SK-N-SH treated with all-trans-retinoic acid at 6 μM for 48 hours (cell line): ENCODE measurements around the gene DNAAF3.
A peak's percentile ranks its signal among the peaks of the same experiment; 100 is the strongest.

ENCODE experiments used
- ATAC-seq: fragments of 200-7000 bp; cut with Tn5 transposase; 3 replicates; pipeline ENCODE4 v1.9.1; 2020; ENCODE audit warnings: mild to moderate bottlenecking, moderate library complexity
- ARNTL ChIP-seq: fragments of 450-650 bp; formaldehyde crosslinking; IDR thresholded peaks from 2 replicates; pipeline ENCODE4 v1.5.0; 2020; ENCODE audit warnings: low read depth, mild to moderate bottlenecking, moderate library complexity, borderline replicate concordance
- BACH2 ChIP-seq: fragments of 250-450 bp; sonication (Bioruptor Pico); IDR thresholded peaks from 2 replicates; pipeline ENCODE4 v1.9.0; 2021; ENCODE audit warnings: mild to moderate bottlenecking, borderline replicate concordance
- CSDC2 ChIP-seq: fragments of 250-450 bp; sonication (Bioruptor Pico); IDR thresholded peaks from 2 replicates; pipeline ENCODE4 v1.5.0; 2020; ENCODE audit warnings: mild to moderate bottlenecking, moderate library complexity
- ESRRG ChIP-seq: fragments of 250-450 bp; sonication (Bioruptor Pico); IDR thresholded peaks from 2 replicates; pipeline ENCODE4 v1.6.1; 2021; ENCODE audit warnings: mild to moderate bottlenecking
- GLIS3 ChIP-seq: fragments of 250-450 bp; sonication (Bioruptor Pico); IDR thresholded peaks from 2 replicates; pipeline ENCODE4 v1.5.0; 2020; ENCODE audit warnings: mild to moderate bottlenecking, moderate library complexity
- ISL1 ChIP-seq: fragments of 250-450 bp; sonication (Bioruptor Pico); IDR thresholded peaks from 2 replicates; pipeline ENCODE4 v2.1.2; 2022; ENCODE audit warnings: mild to moderate bottlenecking, moderate library complexity
- PPARA ChIP-seq: fragments of 250-450 bp; sonication (Bioruptor Pico); IDR thresholded peaks from 2 replicates; pipeline ENCODE4 v1.5.0; 2020; ENCODE audit warnings: mild to moderate bottlenecking, borderline replicate concordance
- RARB ChIP-seq: fragments of 250-450 bp; sonication (Bioruptor Pico); IDR thresholded peaks from 2 replicates; pipeline ENCODE4 v1.8.0; 2021; ENCODE audit warnings: mild to moderate bottlenecking, moderate library complexity
- SNAI2 ChIP-seq: fragments of 250-450 bp; sonication (Bioruptor Pico); IDR thresholded peaks from 2 replicates; pipeline ENCODE4 v1.5.0; 2020; ENCODE audit warnings: mild to moderate bottlenecking, moderate library complexity
- TCF4 ChIP-seq: fragments of 250-450 bp; sonication (Bioruptor Pico); IDR thresholded peaks from 2 replicates; pipeline ENCODE4 v1.8.0; 2021; ENCODE audit warnings: mild to moderate bottlenecking, moderate library complexity, borderline replicate concordance
- TOX ChIP-seq: fragments of 250-450 bp; sonication (Bioruptor Pico); IDR thresholded peaks from 2 replicates; pipeline ENCODE4 v1.8.0; 2021; ENCODE audit warnings: mild to moderate bottlenecking, moderate library complexity, borderline replicate concordance
- ZC3H10 ChIP-seq: fragments of 250-450 bp; sonication (Bioruptor Pico); IDR thresholded peaks from 2 replicates; pipeline ENCODE4 v1.5.1; 2021; ENCODE audit warnings: mild to moderate bottlenecking, moderate library complexity
- ZFP30 ChIP-seq: fragments of 450-650 bp; formaldehyde crosslinking; IDR thresholded peaks from 2 replicates; pipeline ENCODE4 v1.5.0; 2022; ENCODE audit warnings: mild to moderate bottlenecking, moderate library complexity
- ZNF565 ChIP-seq: fragments of 450-650 bp; formaldehyde crosslinking; conservative IDR thresholded peaks from 2 replicates; pipeline ENCODE4 v1.5.0; 2020; ENCODE audit warnings: low read depth, mild to moderate bottlenecking, moderate library complexity
- ZNF70 ChIP-seq: fragments of 450-650 bp; formaldehyde crosslinking; IDR thresholded peaks from 2 replicates; pipeline ENCODE4 v1.5.0; 2020; ENCODE audit warnings: mild to moderate bottlenecking, moderate library complexity
- ZNF8 ChIP-seq: fragments of 450-650 bp; formaldehyde crosslinking; IDR thresholded peaks from 2 replicates; pipeline ENCODE4 v1.5.0; 2020; ENCODE audit warnings: mild to moderate bottlenecking, moderate library complexity
- TF ChIP-seq, protein P1 (sequence below): fragments of 250-450 bp; sonication (Bioruptor Pico); IDR thresholded peaks from 2 replicates; pipeline ENCODE4 v1.5.1; 2020; ENCODE audit warnings: low read depth, mild to moderate bottlenecking, moderate library complexity
- TF ChIP-seq, protein P2 (sequence below): fragments of 250-450 bp; sonication (Bioruptor Pico); IDR thresholded peaks from 2 replicates; pipeline ENCODE4 v1.8.0; 2020; ENCODE audit warnings: mild to moderate bottlenecking, moderate library complexity, borderline replicate concordance
- TF ChIP-seq, protein P3 (sequence below): fragments of 250-450 bp; sonication (Bioruptor Pico); IDR thresholded peaks from 2 replicates; pipeline ENCODE4 v1.5.0; 2020; ENCODE audit warnings: mild to moderate bottlenecking, moderate library complexity
- TF ChIP-seq, protein P4 (sequence below): fragments of 250-450 bp; sonication (Bioruptor Pico); IDR thresholded peaks from 2 replicates; pipeline ENCODE4 v1.5.1; 2021; ENCODE audit warnings: mild to moderate bottlenecking, moderate library complexity
- TF ChIP-seq, protein P5 (sequence below): fragments of 250-450 bp; sonication (Bioruptor Pico); IDR thresholded peaks from 2 replicates; pipeline ENCODE4 v1.8.0; 2021; ENCODE audit warnings: low read depth, mild to moderate bottlenecking, moderate library complexity, borderline replicate concordance

DNAAF3 gene

DNA sequence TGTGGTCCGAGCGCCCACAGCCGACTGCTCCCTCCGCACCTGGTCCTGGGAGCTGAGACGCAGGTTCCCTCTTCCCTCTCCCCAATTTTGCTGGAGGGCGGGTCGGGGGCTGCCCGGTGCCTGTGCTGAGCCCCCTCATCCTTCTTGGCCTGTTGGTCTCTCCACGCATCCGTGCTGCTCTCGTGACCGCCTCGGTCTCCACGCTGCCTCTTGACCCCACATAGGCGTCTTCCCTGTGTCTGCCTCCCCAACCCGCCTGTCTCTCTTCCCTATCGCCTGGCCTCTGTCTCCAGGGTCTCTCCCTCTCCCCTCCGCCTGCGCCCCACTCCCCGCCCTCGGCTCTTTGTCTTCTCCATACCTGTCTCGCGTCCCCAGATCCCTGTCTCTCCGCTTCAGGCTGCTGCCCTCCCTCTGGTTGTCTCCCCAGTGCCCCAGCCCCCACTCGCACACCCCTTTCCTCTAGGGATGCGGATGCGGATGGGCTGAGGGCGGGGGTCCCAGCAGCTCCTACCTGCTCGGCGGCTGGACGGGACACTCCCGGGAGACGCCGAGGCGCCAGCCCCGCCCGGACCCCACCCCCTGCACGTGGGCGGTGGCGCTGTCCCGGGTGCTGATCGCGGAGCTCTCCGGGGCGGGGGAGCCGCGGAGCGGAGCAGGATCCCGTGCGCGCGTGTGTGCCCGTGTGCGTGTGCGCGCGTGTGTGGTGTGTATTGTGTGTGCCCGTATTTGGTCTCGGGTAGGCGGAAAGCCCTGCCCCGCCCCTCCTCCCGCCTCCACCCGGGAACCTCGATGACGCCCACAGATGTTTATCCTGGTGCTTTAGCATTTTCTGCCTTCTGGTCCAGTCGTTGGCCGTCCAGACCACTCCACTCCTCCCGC is 13.4 kb upstream of the DNAAF3 start, which contains the start of gene SYT5:
TSS of gene SYT5 (minus strand) at position 684 of the 879 bp plus-strand sequence. CDS start 1,248 bp downstream, outside the sequence.
- TF ChIP-seq TCF4 (CRISPR knock-in tag) = no peak
- TF ChIP-seq GLIS3 (CRISPR knock-in tag) = no peak
- no peak for TF ChIP-seq TOX (CRISPR knock-in tag)
- TF ChIP-seq, protein P1, sequence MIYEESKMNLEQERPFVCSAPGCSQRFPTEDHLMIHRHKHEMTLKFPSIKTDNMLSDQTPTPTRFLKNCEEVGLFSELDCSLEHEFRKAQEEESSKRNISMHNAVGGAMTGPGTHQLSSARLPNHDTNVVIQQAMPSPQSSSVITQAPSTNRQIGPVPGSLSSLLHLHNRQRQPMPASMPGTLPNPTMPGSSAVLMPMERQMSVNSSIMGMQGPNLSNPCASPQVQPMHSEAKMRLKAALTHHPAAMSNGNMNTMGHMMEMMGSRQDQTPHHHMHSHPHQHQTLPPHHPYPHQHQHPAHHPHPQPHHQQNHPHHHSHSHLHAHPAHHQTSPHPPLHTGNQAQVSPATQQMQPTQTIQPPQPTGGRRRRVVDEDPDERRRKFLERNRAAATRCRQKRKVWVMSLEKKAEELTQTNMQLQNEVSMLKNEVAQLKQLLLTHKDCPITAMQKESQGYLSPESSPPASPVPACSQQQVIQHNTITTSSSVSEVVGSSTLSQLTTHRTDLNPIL (CRISPR knock-in tag) = no peak
- TF ChIP-seq CSDC2 (CRISPR knock-in tag) = no peak
- TF ChIP-seq, protein P2, sequence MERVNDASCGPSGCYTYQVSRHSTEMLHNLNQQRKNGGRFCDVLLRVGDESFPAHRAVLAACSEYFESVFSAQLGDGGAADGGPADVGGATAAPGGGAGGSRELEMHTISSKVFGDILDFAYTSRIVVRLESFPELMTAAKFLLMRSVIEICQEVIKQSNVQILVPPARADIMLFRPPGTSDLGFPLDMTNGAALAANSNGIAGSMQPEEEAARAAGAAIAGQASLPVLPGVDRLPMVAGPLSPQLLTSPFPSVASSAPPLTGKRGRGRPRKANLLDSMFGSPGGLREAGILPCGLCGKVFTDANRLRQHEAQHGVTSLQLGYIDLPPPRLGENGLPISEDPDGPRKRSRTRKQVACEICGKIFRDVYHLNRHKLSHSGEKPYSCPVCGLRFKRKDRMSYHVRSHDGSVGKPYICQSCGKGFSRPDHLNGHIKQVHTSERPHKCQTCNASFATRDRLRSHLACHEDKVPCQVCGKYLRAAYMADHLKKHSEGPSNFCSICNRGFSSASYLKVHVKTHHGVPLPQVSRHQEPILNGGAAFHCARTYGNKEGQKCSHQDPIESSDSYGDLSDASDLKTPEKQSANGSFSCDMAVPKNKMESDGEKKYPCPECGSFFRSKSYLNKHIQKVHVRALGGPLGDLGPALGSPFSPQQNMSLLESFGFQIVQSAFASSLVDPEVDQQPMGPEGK (CRISPR knock-in tag) = no peak
- TF ChIP-seq, protein P3, sequence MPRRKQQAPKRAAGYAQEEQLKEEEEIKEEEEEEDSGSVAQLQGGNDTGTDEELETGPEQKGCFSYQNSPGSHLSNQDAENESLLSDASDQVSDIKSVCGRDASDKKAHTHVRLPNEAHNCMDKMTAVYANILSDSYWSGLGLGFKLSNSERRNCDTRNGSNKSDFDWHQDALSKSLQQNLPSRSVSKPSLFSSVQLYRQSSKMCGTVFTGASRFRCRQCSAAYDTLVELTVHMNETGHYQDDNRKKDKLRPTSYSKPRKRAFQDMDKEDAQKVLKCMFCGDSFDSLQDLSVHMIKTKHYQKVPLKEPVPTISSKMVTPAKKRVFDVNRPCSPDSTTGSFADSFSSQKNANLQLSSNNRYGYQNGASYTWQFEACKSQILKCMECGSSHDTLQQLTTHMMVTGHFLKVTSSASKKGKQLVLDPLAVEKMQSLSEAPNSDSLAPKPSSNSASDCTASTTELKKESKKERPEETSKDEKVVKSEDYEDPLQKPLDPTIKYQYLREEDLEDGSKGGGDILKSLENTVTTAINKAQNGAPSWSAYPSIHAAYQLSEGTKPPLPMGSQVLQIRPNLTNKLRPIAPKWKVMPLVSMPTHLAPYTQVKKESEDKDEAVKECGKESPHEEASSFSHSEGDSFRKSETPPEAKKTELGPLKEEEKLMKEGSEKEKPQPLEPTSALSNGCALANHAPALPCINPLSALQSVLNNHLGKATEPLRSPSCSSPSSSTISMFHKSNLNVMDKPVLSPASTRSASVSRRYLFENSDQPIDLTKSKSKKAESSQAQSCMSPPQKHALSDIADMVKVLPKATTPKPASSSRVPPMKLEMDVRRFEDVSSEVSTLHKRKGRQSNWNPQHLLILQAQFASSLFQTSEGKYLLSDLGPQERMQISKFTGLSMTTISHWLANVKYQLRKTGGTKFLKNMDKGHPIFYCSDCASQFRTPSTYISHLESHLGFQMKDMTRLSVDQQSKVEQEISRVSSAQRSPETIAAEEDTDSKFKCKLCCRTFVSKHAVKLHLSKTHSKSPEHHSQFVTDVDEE (CRISPR knock-in tag) = no peak
- no peak for TF ChIP-seq ISL1 (CRISPR knock-in tag)
- no peak for TF ChIP-seq ZNF70 (CRISPR knock-in tag)
- no peak for TF ChIP-seq RARB
- TF ChIP-seq ZC3H10 (CRISPR knock-in tag) = no peak
- TF ChIP-seq PPARA (CRISPR knock-in tag) = no peak
- TF ChIP-seq SNAI2 (CRISPR knock-in tag) = no peak
- TF ChIP-seq ESRRG (CRISPR knock-in tag) = no peak
- TF ChIP-seq BACH2 = no peak
- TF ChIP-seq, protein P4, sequence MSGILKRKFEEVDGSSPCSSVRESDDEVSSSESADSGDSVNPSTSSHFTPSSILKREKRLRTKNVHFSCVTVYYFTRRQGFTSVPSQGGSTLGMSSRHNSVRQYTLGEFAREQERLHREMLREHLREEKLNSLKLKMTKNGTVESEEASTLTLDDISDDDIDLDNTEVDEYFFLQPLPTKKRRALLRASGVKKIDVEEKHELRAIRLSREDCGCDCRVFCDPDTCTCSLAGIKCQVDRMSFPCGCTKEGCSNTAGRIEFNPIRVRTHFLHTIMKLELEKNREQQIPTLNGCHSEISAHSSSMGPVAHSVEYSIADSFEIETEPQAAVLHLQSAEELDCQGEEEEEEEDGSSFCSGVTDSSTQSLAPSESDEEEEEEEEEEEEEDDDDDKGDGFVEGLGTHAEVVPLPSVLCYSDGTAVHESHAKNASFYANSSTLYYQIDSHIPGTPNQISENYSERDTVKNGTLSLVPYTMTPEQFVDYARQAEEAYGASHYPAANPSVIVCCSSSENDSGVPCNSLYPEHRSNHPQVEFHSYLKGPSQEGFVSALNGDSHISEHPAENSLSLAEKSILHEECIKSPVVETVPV (CRISPR knock-in tag) = no peak
- TF ChIP-seq ZFP30 (CRISPR knock-in tag) = no peak
- TF ChIP-seq ZNF565 (CRISPR knock-in tag) = no peak
- TF ChIP-seq, protein P5, sequence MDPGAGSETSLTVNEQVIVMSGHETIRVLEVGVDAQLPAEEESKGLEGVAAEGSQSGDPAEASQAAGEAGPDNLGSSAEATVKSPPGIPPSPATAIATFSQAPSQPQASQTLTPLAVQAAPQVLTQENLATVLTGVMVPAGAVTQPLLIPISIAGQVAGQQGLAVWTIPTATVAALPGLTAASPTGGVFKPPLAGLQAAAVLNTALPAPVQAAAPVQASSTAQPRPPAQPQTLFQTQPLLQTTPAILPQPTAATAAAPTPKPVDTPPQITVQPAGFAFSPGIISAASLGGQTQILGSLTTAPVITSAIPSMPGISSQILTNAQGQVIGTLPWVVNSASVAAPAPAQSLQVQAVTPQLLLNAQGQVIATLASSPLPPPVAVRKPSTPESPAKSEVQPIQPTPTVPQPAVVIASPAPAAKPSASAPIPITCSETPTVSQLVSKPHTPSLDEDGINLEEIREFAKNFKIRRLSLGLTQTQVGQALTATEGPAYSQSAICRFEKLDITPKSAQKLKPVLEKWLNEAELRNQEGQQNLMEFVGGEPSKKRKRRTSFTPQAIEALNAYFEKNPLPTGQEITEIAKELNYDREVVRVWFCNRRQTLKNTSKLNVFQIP (CRISPR knock-in tag) = no peak
- ATAC-seq = peak; percentile 83

DNA sequence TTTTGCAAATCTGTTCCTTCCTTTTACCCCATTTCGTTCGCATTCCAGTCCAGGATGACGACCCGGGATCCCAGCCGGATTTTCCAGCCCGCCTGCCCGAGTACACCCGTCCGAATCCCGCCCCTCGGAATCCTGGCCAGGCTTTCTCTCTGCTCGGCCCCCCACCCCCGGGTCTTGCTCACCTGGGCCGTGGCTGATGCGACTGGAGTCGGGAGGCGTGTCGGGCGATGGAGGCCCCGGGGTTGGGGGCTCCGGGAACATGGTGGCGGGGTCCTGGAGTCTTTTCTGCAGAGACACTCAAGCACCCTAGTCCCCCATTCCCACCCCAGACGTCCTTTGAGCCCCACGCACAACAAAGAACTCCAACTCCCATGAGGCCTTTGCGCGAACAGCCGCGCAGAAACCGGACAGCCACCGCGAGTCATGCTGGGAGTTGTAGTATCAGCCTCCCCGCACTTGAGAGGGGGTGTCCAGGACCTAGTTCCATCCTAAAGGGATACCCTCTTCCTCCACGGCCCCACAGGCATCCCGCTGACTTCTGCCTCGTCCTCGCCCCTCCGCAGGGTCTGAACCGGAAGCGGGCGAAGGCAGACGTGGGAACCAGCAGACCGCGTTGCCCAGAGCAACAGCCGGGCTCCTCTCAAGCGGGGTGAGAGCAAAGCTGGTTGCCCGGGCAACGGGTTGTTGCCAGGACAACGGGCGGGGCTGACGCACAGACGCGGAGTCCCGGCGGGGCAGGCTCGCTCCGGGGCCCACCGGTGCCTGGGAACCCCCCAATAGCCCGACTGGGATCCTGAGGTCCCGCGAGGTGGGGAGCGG is 12.6 kb upstream of the DNAAF3 start:
- ATAC-seq = peak; percentile 85
- no peak for TF ChIP-seq TOX (CRISPR knock-in tag)
- TF ChIP-seq, protein P3 (CRISPR knock-in tag) = no peak
- no peak for TF ChIP-seq GLIS3 (CRISPR knock-in tag)
- no peak for TF ChIP-seq ARNTL (CRISPR knock-in tag)
- TF ChIP-seq, protein P1 (CRISPR knock-in tag) = no peak
- TF ChIP-seq TCF4 (CRISPR knock-in tag) = no peak
- TF ChIP-seq, protein P5 (CRISPR knock-in tag) = no peak
- no peak for TF ChIP-seq CSDC2 (CRISPR knock-in tag)
- TF ChIP-seq ZNF8 (CRISPR knock-in tag) = no peak
- TF ChIP-seq, all 23 proteins: peak for 0
